Esophagus (tissue), 2 donors: ENCODE measurements around the gene COL6A3. TPM values are rescaled to one million over a fixed set of nuclear protein-coding genes. Genes with fewer than 3 reads are reported as not detected.

Experiments used
- polyA plus RNA-seq, 2 donors: library from polyadenylated mRNA; stranded (reverse); fragments of 200-250 nt; gene quantifications; one replicate each; pipeline ENCODE4 v1.2.3, GENCODE V29; 2013
- donor health status: healthy with polysubstance abuse.
- donor health status: Bipolar disorder and iron deficiency.

COL6A3 gene
- polyA plus RNA-seq, 2 donors, result 4.3 to 10.3 TPM

Other genes starting within 250 kb of the COL6A3 start
- 1 to 10 TPM; 3.4 to 4.4 TPM for gene MLPH, start 73.1 kb upstream of the COL6A3 start, polyA plus RNA-seq
- gene PRLH, start 152.4 kb upstream of the COL6A3 start, polyA plus RNA-seq, result not detected
- gene RAB17, start 176.6 kb upstream of the COL6A3 start, polyA plus RNA-seq, result 10 to 100 TPM in 1 of 2 donors, 1 to 10 TPM in 1; 7.0 to 10.9 TPM
- gene LRRFIP1, start 213.4 kb upstream of the COL6A3 start, polyA plus RNA-seq, result 10 to 100 TPM; 58.9 to 69.5 TPM